Measurements from ENCODE around the gene NYAP2. TPM values are rescaled to one million over a fixed set of nuclear protein-coding genes. Genes with fewer than 3 reads are reported as not detected.

Gene NYAP2
- total RNA-seq, 1 experiment from 2014 or later = not detected

DNA sequence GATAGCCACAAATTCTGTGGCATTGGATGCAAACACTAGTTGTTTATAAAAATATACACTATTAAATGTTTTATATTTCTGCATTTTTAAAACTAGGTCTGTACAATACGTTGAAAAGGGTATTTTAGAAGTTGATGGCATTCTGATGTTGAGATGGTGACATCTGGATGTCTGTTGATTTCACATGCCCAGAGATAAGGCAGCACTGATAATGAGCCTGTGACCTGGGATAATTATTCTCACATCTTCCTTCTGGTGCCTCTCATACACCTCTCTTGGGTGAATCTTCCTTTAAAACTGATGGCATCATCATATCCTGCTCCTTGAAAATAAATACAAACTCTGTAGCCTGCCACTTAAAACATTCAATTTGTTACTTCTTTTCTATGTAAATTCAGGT, 208.6 kb downstream of the NYAP2 start:
- BruUV-seq (replicated peaks) = no TSS peak
- intact Hi-C loops (cut with micrococcal nuclease; ENCODE audit: unreplicated experiment) = no loop called here
- ChIA-PET CTCF (no interaction called here), POLR2A (ENCODE audit: low non-redundant PET) (no interaction called here)
- DNase-seq (ENCODE audit: low spot score) = no peak
- TF ChIP-seq EZH2 (IDR thresholded peaks at IDR 0.05; ENCODE audit: borderline replicate concordance, low read depth, low read length, poor library complexity, severe bottlenecking) = no peak
- TF ChIP-seq, protein P1, sequence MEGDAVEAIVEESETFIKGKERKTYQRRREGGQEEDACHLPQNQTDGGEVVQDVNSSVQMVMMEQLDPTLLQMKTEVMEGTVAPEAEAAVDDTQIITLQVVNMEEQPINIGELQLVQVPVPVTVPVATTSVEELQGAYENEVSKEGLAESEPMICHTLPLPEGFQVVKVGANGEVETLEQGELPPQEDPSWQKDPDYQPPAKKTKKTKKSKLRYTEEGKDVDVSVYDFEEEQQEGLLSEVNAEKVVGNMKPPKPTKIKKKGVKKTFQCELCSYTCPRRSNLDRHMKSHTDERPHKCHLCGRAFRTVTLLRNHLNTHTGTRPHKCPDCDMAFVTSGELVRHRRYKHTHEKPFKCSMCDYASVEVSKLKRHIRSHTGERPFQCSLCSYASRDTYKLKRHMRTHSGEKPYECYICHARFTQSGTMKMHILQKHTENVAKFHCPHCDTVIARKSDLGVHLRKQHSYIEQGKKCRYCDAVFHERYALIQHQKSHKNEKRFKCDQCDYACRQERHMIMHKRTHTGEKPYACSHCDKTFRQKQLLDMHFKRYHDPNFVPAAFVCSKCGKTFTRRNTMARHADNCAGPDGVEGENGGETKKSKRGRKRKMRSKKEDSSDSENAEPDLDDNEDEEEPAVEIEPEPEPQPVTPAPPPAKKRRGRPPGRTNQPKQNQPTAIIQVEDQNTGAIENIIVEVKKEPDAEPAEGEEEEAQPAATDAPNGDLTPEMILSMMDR (conservative IDR thresholded peaks at IDR 0.05; ENCODE audit: low read depth, low read length) = no peak
- H3K36me3 ChIP-seq (ENCODE audit: insufficient read depth, low read length, poor library complexity, severe bottlenecking) = no peaks in the 10 kb centered on the region
- H3K27ac ChIP-seq (ENCODE audit: low read depth, low read length, poor library complexity, severe bottlenecking) = no peak overlapping the region
- no peaks in the 10 kb centered on the region for H3K27me3 ChIP-seq (replicated peaks; ENCODE audit: insufficient read depth, low read depth, low read length, poor library complexity)
- H3K4me3 ChIP-seq (ENCODE audit: low read depth, low read length, poor library complexity, severe bottlenecking) = no peak overlapping the region
- no peaks in the 10 kb centered on the region for H3K9me3 ChIP-seq (ENCODE audit: low read depth, low read length, poor library complexity, severe bottlenecking)
- H3K4me1 ChIP-seq (ENCODE audit: insufficient read depth, low read length, poor library complexity, severe bottlenecking) = no peaks in the 10 kb centered on the region

DNA sequence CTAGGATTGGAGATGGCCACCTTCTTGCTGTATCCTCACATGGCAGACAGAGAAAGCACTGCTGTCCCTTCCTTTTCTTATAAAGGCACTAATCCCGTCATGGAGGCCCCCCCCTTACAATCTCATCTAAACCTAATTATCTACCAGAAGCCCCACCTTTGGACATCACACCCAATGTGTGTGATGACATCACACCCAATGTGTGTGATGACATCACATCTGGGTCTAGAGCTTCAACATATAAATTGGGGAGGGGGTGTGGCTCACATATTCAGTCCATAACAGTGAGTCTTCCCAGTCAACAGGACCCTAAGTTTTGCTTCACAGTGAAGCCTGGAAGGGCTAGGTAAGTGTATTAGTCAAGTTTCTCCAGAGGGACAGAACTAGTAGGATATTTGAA, 213.1 kb downstream of the NYAP2 start:
- Histone ChIP-seq H3K27me3 (replicated peaks; ENCODE audit: insufficient read depth, low read depth, low read length, poor library complexity) (no peaks in the 10 kb centered on the region), H3K9me3 (ENCODE audit: low read depth, low read length, poor library complexity, severe bottlenecking) (no peaks in the 10 kb centered on the region), H3K36me3 (ENCODE audit: insufficient read depth, low read length, poor library complexity, severe bottlenecking) (no peaks in the 10 kb centered on the region), H3K4me1 (ENCODE audit: insufficient read depth, low read length, poor library complexity, severe bottlenecking) (no peaks in the 10 kb centered on the region), H3K4me3 (ENCODE audit: low read depth, low read length, poor library complexity, severe bottlenecking) (no peak overlapping the region), H3K27ac (ENCODE audit: low read depth, low read length, poor library complexity, severe bottlenecking) (no peak overlapping the region)
- no peak for DNase-seq (ENCODE audit: low spot score)
- ChIA-PET POLR2A (ENCODE audit: low non-redundant PET) (no interaction called here), CTCF (no interaction called here)
- intact Hi-C loops (cut with micrococcal nuclease; ENCODE audit: unreplicated experiment) = no loop called here
- BruUV-seq (replicated peaks) = no TSS peak
- no peak for TF ChIP-seq EZH2 (IDR thresholded peaks at IDR 0.05; ENCODE audit: borderline replicate concordance, low read depth, low read length, poor library complexity, severe bottlenecking)
- TF ChIP-seq, protein P1 (conservative IDR thresholded peaks at IDR 0.05; ENCODE audit: low read depth, low read length) = no peak

DNA sequence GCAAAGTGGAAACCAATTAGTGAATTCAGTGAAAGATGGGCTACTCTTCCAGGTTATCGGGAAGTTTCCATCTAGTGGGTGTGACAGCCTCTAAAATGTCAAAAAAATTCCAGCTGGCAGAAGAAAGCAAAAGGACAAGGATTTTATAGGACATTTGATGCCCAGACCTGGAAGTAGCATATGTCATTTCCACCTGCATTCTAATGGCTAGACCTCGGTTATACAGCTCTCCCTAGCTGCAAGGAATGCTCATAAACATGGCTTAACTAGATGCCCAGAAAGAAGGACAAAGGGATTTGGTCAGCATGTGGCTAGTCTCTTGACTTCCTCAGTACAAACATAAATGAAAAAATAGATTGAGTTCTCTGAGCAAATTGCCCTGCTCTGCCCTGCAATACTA, 215.4 kb downstream of the NYAP2 start:
- Histone ChIP-seq H3K4me3 (ENCODE audit: low read depth, low read length, poor library complexity, severe bottlenecking) (no peak overlapping the region), H3K27ac (ENCODE audit: low read depth, low read length, poor library complexity, severe bottlenecking) (no peak overlapping the region), H3K27me3 (replicated peaks; ENCODE audit: insufficient read depth, low read depth, low read length, poor library complexity) (no peaks in the 10 kb centered on the region), H3K9me3 (ENCODE audit: low read depth, low read length, poor library complexity, severe bottlenecking) (no peaks in the 10 kb centered on the region), H3K4me1 (ENCODE audit: insufficient read depth, low read length, poor library complexity, severe bottlenecking) (no peaks in the 10 kb centered on the region), H3K36me3 (ENCODE audit: insufficient read depth, low read length, poor library complexity, severe bottlenecking) (no peaks in the 10 kb centered on the region)
- no peak for DNase-seq (ENCODE audit: low spot score)
- ChIA-PET POLR2A (ENCODE audit: low non-redundant PET) (no interaction called here), CTCF (no interaction called here)
- intact Hi-C loops (cut with micrococcal nuclease; ENCODE audit: unreplicated experiment) = no loop called here
- BruUV-seq (replicated peaks) = no TSS peak
- TF ChIP-seq, protein P1 (conservative IDR thresholded peaks at IDR 0.05; ENCODE audit: low read depth, low read length) = no peak
- no peak for TF ChIP-seq EZH2 (IDR thresholded peaks at IDR 0.05; ENCODE audit: borderline replicate concordance, low read depth, low read length, poor library complexity, severe bottlenecking)

All from A673 (cell line).